Pancreas (tissue), 10 donors: ENCODE data around the gene ATP6AP1. TPM values are rescaled to one million over a fixed set of nuclear protein-coding genes. Genes with fewer than 3 reads are reported as not detected.

Experiments used
- ATAC-seq, 4 donors: fragments of 200-7000 bp; cut with Tn5 transposase; one replicate each; pipeline versions ENCODE4 v1.8.0 to v1.9.1; 2020; ENCODE audit warnings: mild to moderate bottlenecking in 4 of 4, moderate library complexity in 4 of 4
- DNase-seq, 6 donors: peaks; one replicate each; pipeline ENCODE4 v3.0.0-alpha.2; 2020
- FAIRE-seq: peaks from 2 replicates; lab custom pipeline; 2012; peaks lifted over from hg19 to GRCh38; lab: Jason Lieb, UNC
- H3K27ac ChIP-seq, 4 donors: fragments of 200-600 bp; sonication (generic); 1 replicate in 3 of 4; 2 replicates in 1 of 4; pipeline versions ENCODE4 v1.5.0 to v1.8.0; 2020
- H3K27me3 ChIP-seq, 4 donors: fragments of 200-600 bp; one replicate each; pipeline ENCODE4 v1.8.0; 2021
- H3K36me3 ChIP-seq, 3 donors: fragments of 200-600 bp; sonication (generic) in 1 of 3; one replicate each; pipeline versions ENCODE4 v1.5.0 to v1.8.0; 2020 to 2021
- H3K4me1 ChIP-seq, 3 donors: fragments of 200-600 bp; one replicate each; pipeline ENCODE4 v1.8.0; 2021
- H3K4me3 ChIP-seq, 4 donors: fragments of 200-600 bp; sonication (generic) in 2 of 4; one replicate each; pipeline versions ENCODE4 v1.5.0 to v1.8.0; 2020 to 2021
- H3K9me3 ChIP-seq, 4 donors: fragments of 200-600 bp; one replicate each; pipeline ENCODE4 v1.8.0; 2021
- WGBS, 2 donors: extraction: QIAGEN DNeasy Blood & Tissue Kit; methylation state at CpG; one replicate each; pipeline ENCODE4 v1.1.7; 2013; 5-methylcytosine and 5-hydroxymethylcytosine counted together
- intact Hi-C, 3 donors: fragments of 100-400 bp; cut with DNase I; formaldehyde crosslinking; loops; one replicate each; pipeline versions ENCODE4 v1.11.1 to v1.14.2; 2022
- polyA plus RNA-seq, 2 donors: library from polyadenylated mRNA; stranded (reverse); fragments of 200-250 nt; gene quantifications; one replicate each; pipeline ENCODE4 v1.2.3, GENCODE V29; 2013
- total RNA-seq, 6 donors: library from RNA; stranded (reverse); fragmentation: NEBNext Ultra II Directional in 4 of 6; extraction: Animal tissue kit (Norgen Biotek cat#: 25700) in 4 of 6; gene quantifications; one replicate each; pipeline versions ENCODE4 v1.2.1 to v1.2.4, GENCODE V29; 2021 to 2023
- TF ChIP-seq, protein P1 (sequence below), 4 donors: fragments of 200-600 bp; sonication (generic) in 3 of 4; IDR thresholded peaks; one replicate each; pipeline versions ENCODE4 v1.5.0 to v1.8.0; 2021; ENCODE audit warnings: antibody characterized with exemption in 4 of 4
- donor health status: healthy with polysubstance abuse.
- donor health status: DM: no; HTN: no; CAD: no; lungs with moderate emphysema.
- donor health status: DM: no; HTN: no; CAD: no.
- donor health status: control.
- donor health status: control.
- donor health status: Bipolar disorder and iron deficiency.
- donor health status: DM: yes; HTN: yes; CAD: no.
- donor health status: DM: no; HTN: no; CAD: no.
- donor health status: DM: no; HTN: no; CAD: no.
- donor health status: DM: yes; HTN: yes; CAD: no.

The ATP6AP1 gene
- total and polyA plus RNA-seq, 8 donors, result 27.8 to 82.4 (median 37.7) TPM

DNA sequence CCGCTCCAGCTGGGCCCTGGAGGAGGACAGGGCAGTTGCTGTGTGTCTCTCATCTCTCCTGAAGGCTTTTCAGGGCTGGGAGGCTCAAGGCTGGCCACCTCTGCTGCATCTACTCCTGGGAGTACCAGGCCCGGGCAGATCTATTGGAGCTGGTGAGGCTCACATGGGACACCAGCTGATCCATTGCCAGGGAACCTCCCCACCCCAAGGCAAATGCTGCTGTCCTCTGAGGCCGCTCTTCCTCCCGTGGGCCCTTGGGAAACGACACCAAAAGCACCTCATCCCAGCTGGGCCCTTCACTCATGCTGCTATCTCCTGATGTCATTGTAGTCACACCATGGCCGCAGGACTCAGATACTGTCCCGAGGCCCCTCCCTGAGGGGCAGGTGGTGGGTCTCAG, 54.3 kb downstream of the ATP6AP1 start:
- intact Hi-C loops, result no loop called here
- H3K9me3 ChIP-seq, result no peaks in the 10 kb centered on the region
- DNase-seq (no peak), FAIRE-seq (no peak), ATAC-seq (no peak)
- H3K4me1 ChIP-seq, result no peaks in the 10 kb centered on the region
- no peak overlapping the region for H3K27ac ChIP-seq
- 65 to 74% methylated on average over 7 of the region's 7 CpGs for WGBS, 2 donors
- H3K4me3 ChIP-seq, result no peak overlapping the region
- no peaks in the 10 kb centered on the region for H3K27me3 ChIP-seq
- no peaks in the 10 kb centered on the region for H3K36me3 ChIP-seq
- TF ChIP-seq, protein P1, sequence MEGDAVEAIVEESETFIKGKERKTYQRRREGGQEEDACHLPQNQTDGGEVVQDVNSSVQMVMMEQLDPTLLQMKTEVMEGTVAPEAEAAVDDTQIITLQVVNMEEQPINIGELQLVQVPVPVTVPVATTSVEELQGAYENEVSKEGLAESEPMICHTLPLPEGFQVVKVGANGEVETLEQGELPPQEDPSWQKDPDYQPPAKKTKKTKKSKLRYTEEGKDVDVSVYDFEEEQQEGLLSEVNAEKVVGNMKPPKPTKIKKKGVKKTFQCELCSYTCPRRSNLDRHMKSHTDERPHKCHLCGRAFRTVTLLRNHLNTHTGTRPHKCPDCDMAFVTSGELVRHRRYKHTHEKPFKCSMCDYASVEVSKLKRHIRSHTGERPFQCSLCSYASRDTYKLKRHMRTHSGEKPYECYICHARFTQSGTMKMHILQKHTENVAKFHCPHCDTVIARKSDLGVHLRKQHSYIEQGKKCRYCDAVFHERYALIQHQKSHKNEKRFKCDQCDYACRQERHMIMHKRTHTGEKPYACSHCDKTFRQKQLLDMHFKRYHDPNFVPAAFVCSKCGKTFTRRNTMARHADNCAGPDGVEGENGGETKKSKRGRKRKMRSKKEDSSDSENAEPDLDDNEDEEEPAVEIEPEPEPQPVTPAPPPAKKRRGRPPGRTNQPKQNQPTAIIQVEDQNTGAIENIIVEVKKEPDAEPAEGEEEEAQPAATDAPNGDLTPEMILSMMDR (IDR thresholded peaks at IDR 0.05), result no peak

DNA sequence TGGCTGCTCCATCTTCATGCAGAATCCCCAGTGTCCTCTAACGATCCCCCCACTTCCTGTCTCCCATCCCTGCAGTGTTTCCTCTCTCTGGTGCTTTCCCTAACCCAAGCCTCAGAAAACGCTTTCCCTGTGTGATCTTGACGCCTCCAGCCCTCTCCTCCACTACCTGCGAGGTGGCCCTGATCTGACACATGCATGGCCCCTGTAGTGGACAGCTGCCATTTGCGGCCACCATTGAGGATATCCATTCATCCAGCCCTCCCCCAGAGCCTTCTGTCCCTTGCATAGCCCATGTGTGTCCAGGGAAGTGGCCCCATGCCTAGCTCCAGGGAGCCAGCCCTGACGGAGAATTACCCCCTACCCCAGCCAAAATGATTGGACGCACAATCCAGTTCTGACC, 54.8 kb downstream of the ATP6AP1 start:
- Histone ChIP-seq H3K27ac (no peak overlapping the region), H3K27me3 (no peaks in the 10 kb centered on the region), H3K4me3 (no peak overlapping the region), H3K36me3 (no peaks in the 10 kb centered on the region), H3K9me3 (no peaks in the 10 kb centered on the region), H3K4me1 (peaks cover 0 to 3% (median 0%) of the 10 kb centered on the region in 3 donors)
- TF ChIP-seq, protein P1 (IDR thresholded peaks at IDR 0.05), result no peak
- 75 to 76% methylated on average over 7 of the region's 7 CpGs for WGBS, 2 donors
- intact Hi-C loops, result no loop called here
- FAIRE-seq (no peak), ATAC-seq (no peak), DNase-seq (no peak)

- TF ChIP-seq, protein P1 (IDR thresholded peaks at IDR 0.05), result no peak
- ATAC-seq, result no peak
- WGBS, 2 donors, result 79 to 80% methylated on average over 16 of the region's 16 CpGs
- DNase-seq, result peak in 1 of 6 donors; percentile 64
- H3K4me3 ChIP-seq, result no peak overlapping the region
- H3K4me1 ChIP-seq, result peaks cover 0 to 5% (median 0%) of the 10 kb centered on the region in 3 donors
- no peak for FAIRE-seq
- H3K27ac ChIP-seq, result no peak overlapping the region
- no peaks in the 10 kb centered on the region for H3K9me3 ChIP-seq
- intact Hi-C loops, result no loop called here
- H3K36me3 ChIP-seq, result no peaks in the 10 kb centered on the region
- H3K27me3 ChIP-seq, result no peaks in the 10 kb centered on the region
Observed at GRCh38 chrX:154484255-154485149, 56.0 kb downstream of the ATP6AP1 start.

GRCh38 chrX:154485150-154486051, 56.9 kb downstream of the ATP6AP1 start:
- no peak for FAIRE-seq
- DNase-seq, result peak in 2 of 6 donors; percentile 54 to 73
- ATAC-seq, result no peak
- Histone ChIP-seq H3K27me3 (no peaks in the 10 kb centered on the region), H3K4me1 (peaks cover 0 to 5% (median 0%) of the 10 kb centered on the region in 3 donors), H3K9me3 (no peaks in the 10 kb centered on the region), H3K4me3 (peak overlapping the region; percentile 35 to 61 (median 46)), H3K36me3 (no peaks in the 10 kb centered on the region), H3K27ac (peak overlapping the region in 3 of 4 donors; percentile 61 to 75 (median 73))
- 41 to 60% methylated on average over 35 of the region's 35 CpGs for WGBS, 2 donors
- TF ChIP-seq, protein P1 (IDR thresholded peaks at IDR 0.05), result no peak
- intact Hi-C loops, result no loop called here
